Measurements from ENCODE around the gene FSTL4.
"Not testable (repeated sequence)": the region's sequence is repeated elsewhere in the genome, so short reads cannot be mapped to it uniquely, and the experiment has no call there.

The FSTL4 gene

DNA sequence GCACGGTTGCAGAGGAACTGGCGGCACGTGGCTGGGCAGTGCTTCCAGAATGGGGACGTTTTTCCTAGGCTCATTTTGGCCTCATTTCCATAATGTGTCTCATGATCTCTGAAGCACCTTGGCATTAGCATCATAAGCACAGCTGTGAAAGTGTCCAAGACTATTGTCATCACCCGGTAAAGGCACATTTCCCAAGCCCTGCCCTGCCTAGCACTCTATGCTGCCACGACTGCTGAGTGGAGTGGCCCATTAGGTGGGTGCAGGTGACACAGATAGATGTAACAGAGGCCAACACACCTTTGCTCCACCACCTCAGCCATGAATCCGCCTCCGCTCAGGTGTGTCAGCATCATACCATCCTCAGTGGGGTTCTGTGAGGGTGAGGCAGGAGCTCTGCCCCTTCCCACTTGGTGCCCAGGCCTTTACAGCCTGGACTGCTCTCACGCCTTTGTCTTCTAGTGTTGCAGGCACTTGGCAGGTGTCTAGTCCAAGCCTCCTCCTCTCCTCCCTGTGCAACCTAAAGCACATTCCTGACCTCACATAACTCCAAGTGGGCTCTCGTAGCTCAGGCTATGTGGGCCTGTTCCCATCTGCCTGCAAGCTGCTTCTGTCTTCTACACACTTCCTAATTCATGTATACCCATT is 213.0 kb downstream of the FSTL4 start:
- DNase-seq: no peak

DNA sequence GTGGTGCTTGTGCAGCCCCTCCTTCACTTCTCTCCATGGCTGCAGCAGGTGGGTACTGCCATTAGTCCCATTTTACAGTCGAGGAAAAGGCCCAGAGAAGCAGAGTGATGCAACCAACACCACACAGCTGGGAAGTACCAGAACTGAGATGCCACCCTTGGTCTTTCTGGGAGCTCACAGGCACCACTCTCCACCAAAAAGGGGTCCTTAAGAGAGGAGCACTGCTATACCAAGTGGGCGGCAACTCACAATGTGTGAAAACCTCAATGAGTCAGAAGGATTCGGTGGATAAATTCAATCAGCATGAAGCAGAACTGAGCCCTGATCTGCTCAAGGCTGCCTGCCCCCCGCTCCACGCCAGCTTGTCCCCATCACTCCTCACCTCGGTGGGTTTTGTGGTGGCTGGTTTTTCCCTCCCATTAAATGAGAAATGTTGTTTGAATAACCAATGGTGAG is 213.7 kb downstream of the FSTL4 start:
- DNase-seq: no peak

DNA sequence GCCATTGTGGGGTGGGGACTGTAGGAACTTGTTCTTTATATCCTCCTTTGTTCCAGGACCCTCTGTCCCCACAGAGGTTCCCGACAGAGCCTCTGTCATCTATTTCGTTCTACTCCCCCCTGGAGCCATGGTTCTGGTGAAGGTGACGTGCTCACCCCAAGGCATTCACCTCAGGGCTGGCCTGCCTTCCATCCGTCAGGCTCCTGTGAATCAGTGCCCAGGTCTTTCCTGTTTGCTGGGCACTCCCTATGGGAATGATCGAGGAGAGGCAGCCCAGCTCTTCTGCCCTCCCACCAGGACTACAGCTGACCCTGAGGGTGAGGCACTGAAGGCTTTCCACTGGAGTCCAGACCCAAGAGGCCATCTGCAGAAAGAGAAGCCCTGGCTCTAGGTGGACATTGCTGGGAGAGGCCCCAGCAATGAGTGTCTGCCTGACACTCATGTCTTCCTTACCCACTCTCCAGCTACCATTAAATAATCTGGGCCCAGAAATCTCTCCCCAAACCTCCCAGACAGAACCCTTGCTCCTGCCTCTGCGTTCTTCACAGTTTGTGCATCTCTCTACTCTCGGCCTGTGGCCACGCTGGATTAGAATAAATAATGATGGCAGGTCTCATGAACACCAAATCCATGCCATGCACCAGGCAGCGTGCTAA is 214.2 kb downstream of the FSTL4 start:
- no peak for DNase-seq

DNA sequence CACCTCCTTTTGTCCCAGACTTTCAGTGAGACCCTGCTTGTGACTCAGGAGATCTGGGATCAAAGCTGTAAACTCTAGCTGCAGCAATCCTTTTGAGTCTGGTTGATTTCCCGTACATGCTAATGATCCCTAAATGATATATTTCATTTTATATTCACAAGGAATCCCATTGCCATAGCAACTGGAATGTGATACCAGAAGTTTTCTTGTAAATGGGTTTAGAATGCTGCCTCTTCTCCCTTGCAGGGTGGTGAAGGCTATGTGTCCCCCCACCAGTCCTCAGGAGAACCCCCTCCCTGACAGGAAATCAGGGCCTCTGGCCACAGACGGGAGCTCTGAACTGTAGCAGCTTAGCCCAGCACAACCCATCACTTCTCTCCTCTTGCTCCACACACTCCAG is 215.0 kb downstream of the FSTL4 start:
- no peak for DNase-seq

DNA sequence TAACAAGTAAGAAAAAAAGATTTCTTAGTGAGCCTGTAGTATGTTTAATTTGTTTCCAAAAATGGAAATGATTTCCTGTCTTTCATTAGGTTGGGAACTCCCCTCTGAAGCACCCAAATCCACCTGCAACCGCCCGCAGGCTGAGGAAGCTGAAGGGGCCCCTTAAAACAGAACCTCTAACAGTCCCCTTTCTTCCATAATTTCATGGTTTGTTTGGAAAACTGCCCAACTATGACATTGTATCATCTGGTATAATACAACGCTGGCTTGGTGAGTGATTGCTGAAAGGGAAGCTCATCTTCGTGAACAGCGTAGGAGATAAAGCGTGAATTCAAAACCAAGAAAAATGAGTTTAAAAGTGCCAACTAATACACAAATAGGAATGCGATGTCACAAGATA is 215.5 kb downstream of the FSTL4 start:
- no peak for DNase-seq

DNA sequence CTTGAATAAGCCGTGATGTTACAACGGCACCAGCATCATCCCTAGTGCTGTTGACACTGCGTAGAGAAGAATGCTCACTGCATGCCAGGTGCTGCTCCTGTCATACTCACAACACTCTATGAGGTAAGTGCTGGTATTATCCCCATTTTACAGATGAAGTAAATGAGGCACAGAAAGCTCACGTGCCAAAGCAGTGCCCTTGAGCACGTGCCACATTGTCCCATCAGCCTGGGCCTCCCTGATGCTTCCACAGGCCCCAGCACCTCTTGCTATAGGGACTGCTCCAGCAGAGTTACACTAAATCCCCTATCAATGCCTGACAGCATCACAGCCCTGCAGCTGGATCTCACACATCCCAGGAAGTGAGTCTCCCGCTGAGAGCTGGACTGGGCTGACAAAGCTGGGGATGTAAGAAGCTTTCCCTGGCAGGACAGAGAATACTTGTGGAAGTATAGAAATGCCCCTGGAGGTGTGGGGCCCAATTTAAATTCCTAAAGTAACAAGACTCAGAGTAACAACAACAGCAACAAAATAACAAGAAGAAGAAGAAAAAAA is 216.1 kb downstream of the FSTL4 start:
- DNase-seq: no peak

DNA sequence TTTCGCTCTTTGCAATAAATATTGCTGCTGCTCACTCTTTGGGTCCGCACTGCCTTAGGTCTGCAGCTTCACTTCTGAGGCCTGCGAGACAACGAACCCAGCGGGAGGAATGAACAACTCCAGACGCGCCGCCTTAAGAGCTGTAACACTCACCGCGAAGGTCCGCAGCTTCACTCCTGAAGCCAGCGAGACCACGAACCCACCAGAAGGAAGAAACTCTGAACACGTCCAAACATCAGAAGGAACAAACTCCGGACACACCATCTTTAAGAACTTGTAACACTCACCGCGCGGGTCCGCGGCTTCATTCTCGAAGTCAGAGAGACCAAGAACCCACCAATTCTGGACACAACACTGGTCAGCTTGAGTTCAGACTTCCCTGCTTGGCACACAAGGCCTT is 217.1 kb downstream of the FSTL4 start:
- DNase-seq: not testable (repeated sequence)

DNA sequence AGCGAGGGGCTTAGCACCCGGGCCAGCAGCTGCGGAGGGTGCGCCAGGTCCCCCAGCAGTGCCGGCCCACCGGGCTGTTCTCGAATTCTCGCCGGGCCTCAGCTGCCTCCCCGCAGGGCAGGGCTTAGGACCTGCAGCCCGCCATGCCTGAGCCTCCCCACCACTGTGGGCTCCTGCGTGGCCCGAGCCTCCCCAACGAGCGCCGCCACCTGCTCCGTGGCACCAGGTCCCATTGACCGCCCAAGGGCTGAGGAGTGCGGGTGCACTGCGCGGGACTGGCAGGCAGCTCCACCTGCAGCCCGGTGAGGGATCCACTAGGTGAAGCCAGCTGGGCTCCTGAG is 217.9 kb downstream of the FSTL4 start:
- not testable (repeated sequence) for DNase-seq

DNA sequence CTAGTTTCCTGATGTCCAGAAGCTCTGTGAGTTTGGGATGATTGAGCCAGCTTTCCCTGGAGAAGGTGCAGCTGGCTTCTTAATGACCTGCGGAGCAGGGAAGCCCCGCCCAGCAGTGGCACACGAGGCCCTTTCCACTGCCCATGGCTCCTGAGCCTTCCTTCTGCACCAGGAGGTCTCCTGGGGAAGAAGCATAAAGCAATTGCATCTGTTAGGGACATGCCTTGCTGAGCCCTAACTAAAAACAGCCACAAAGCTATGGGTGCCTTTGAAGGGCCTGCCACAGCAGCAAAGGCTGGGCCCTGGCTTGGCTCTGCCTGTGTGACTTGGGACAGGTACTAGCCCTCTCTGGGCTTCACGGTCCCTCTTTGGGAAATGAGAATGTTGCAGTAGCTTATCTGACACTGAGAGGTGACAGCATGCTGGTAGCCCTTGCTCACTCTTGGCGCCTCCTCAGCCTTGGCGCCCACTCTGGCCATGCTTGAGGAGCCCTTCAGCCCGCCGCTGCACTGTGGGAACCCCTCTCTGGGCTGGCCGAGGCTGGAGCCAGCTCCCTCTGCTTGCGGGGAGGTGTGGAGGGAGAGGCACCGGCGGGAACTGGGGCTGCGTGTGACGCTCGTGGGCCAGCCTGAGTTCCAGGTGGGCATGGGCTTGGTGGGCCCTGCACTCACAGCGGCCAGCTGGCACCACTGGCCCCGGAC is 218.4 kb downstream of the FSTL4 start:
- no peak for DNase-seq

DNA sequence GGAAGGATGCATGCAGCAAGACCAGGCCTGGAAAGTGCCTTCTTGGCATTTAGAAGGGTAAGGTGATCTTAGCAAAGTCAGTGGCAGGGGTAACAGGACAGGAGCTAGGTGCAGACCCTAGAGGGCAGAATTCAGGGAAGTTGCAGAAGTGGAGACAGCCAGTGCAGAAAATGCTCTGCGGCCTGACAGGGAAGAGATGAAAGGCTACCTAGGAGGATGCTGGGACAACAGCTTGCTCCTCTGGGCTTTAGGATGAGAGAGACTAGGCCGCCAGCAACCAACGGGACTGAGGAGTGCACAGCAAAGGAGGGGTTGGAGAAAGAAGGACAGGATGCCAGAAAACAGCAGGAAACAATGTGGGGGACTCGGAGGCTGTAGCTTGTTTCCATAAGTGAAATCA is 219.9 kb downstream of the FSTL4 start:
- no peak for DNase-seq

DNA sequence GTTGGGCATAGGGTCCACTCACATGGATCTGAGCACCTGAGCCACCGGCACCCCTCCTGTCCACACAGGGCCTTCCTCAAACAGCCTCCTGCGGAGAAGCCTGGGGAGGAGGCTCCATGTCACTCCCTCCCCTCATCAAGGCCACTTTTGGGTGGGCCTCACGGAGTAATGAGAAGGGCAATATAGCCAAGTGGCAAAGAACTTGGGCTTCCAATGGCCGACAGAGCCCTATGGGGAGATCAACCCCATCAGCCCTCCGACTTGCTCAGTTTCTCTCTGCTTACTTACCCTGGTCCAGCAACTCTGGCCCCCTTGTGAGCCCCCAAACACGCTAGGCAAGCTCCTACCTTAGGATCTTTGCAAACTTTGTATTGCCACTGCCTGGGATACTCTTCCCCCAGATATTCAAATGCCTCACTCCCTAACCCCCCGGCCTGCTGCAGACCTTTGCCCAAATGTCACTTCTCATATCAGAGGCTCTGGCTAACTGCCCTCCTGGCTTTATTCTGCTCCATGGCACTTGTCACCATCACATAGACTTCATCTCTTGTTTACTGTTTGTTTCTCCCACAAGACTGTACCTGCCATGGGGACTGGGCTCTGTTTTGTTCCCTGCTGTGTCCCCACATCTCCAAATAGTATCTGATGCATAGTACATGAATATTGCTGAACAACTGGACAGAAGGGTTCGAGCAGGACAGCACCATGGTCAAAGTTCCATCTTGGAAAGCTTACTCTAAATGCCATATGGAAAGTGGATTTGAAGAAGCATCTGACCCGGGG is 220.8 kb downstream of the FSTL4 start:
- no peak for DNase-seq

DNA sequence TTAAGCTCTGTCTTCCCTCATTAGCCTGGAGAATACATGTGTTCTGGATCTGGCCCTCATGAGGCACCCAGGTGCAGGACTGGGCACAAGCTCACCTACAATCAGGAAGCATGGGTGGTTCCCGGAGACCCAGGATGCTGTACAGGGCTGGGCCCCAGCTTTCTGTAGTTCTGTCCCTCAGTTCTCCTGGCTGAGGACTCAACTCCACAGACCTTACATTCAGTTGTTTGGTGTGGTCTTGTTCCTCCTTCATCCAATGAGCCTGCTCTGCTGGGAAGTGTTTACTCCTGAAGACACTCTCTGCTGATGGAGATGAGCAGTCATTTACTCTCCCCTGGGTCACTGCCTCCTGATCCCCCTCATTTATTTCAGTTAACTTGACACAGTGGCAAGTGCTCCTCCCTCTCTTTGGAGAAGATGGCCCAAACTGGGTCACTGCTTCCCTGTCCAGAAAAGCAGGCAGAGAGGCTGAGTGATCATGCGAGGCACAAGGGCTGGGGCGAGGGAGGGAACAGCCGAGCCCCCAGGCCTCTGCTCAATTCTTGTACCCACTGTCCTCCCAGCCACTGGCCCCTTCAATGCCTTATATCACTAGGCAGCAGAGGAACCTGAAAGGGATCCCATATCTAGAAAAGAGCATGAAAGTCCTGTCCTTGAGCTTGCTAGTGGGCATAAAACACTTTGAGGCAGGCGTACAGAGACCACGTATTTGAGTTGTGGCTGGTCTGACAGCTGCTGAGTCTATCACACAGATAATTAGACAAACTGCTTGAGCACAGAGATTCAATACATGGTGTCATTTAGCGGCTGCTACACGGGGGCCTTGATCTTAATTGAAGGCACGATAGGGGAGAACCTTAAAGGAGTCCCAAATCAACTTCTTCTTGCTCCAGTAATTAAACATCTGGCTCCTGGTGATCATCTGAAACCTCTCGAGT is 221.7 kb downstream of the FSTL4 start:
- no peak for DNase-seq

DNA sequence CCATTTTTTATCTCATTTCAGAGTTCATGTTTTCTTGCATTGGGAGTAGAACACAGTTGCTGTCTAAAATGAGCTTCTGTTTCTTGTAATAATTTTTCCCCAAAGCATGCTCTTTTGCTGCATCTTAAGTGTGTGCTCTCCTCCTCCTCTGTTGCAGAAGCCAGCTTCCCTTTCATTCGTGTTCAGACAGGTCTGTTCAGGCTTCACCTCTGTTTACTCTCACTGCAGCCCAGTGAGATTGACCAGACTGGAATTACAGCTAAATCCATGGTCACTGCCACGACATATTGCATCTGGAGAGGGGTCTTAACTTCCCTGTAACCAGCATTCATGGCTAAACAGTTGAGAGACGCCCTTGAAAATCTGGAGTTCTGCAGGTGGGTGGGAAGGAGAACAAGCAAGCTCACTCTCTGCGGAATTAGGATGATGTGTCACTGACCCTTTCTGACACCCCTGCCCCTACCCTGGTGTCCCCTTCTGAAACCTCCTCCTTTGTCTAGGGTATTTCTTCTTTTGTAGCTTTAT is 223.2 kb downstream of the FSTL4 start:
- no peak for DNase-seq

DNA sequence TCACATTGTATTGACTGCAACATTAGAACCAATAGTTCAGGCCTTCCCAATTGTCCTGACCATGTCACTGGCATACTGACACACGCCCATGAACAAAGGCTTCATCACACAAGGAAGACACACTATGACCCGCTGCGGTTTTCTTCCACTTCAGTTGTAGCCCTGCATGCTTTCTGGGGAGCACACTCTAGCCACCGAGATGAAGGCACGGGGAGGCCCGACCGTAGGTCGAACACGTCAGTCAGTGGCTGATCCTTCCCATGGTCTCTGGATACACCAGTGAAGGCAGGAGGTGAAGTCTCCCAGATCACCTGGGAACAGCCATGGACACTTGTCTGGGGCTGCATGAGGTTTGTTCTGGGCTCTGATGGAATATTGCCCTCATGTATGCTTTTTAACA is 224.7 kb downstream of the FSTL4 start:
- DNase-seq: no peak

DNA sequence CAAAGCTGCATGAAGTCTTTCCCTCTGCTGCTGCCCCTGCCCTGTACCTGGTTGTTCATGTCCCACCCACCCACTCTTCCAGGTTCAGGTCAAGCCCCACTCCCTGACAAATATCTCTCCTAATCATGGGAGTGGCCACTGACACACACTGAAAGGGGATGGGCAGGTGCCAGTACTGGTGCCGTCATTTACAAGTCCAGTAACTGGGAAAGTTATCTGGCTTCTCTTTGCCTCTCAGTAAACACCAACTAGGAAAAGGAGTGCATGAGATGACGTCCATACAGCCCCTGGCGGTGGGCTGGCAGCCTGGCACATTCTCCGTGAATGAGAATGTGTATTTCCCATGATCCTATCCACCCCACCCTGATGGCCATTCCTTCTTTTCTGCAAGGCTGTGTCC is 225.2 kb downstream of the FSTL4 start:
- DNase-seq: no peak

DNA sequence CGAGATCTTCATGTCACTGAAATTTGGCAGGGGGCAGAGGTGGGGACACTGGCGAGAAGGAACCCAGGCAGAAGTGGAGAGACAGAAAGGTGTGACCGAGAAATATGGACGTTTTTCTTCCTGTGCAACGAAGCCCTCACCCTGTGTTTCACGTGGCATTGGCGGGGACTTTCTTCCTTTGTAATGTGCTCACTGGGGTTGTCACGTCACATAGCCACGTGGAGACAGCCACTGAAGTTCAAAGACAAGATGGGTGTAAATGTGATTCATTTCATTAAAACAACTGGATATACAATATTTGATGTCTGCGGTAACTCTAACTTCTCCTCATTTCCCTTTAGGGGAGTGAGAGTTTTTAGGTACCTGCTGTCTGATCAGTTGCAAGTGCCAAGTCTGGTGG is 225.7 kb downstream of the FSTL4 start:
- DNase-seq: no peak

DNA sequence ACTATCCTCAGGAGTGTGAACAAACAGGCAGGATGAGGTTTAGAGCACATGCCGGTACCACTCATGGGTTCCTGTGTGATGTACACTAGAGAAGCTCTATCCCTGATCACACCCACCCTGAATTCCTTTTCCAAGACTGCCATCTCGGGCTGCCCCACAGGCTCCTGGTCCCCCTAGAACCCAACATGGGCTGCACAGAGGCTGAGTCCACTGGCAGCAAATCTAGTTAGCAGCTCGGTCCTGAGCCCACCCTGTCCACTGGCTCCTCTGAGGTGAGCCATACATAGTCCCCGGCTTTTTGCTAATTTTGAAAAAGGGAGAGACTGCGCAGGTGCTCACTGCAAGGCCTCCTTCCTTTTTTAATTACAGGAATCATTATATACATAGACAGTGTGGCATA is 227.0 kb downstream of the FSTL4 start:
- DNase-seq: no peak

DNA sequence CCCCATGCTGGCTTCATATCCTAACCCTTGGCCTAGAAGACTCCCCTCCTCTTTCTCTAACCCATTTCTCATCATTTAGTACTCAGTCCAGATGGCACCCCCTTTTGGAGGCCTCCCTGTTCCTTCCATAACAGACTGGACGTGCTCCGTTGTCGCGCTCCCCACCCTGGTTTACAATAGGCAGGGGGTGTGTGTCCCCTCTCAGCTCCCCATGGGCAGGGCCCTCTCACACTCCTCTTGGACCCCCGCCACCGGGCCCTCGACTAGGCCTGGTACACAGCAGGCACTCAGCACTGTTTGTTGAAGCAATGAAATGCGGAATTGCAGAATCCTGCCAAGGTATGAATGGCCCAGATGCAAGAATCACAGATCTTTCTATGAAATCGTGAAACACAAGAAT is 227.4 kb downstream of the FSTL4 start:
- no peak for DNase-seq

DNA sequence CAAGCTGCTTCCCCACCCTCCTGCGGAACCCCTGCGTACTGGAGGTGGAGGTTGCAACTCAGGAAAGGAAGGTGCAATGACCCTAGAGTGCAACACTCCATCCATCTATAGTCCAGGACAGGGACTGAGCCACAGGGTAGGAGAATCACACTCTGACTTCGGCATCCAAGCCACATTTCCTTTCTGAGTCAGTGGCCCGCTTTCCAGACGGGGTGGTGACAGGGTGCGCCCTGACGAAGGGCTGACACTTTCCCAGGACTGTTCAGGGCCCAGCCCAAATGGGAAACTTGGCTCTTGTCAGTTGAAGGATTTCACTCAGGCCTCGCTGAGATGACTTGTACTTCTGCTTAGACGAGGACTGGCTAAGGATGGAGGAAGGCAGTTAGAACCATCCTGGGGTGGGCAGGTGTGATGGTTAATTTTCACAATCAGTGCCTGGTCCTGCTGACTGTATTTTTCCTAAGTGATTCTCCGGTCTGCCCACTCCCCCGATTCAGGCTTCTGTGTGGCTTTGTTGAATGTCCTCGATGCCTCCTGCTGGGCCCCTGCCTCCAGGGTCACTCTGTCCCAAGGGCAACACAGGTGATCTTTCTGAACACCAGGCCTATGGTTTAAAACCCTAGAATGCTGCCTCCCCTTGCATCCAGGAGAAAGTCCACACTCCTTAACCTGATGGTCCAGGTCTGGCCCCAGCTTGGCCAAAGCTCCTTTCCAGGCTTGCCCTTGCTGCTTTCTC is 228.1 kb downstream of the FSTL4 start:
- DNase-seq: no peak

DNA sequence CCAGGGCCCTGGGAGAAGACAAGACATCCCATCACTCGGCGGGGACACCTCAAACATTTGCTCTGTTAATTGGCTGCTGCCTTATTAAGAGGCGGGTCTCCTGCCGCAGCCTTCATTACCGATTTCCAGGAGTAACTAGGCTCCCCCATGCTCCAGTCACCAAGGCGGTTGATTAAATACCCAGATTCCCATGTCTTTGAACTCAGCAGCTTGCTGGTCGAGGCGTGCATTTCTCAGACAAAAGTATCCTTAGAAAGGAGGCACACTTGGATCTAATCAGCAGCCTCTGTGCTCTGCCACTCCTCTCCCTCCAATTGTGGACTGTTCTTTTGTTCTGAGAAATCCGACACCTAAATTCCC is 228.8 kb downstream of the FSTL4 start:
- DNase-seq: no peak

Data from NCI-H1436 (cell line).